Fibroblast of lung (primary cell): ENCODE data around the gene SH3GL3.

Source experiments
- CTCF ChIP-seq, 2 donors: IDR thresholded peaks in 1 of 2; conservative IDR thresholded peaks in 1 of 2; 1 replicate in 1 of 2; 2 replicates in 1 of 2; pipeline ENCODE4 v1.5.1; 2011 to 2012; ENCODE audit warnings: low read length in 2 of 2, control low read depth in 1 of 2, inconsistent platforms in 1 of 2, low read depth in 1 of 2, mild to moderate bottlenecking in 1 of 2
- EZH2 ChIP-seq: IDR thresholded peaks from 2 replicates; pipeline ENCODE4 v1.5.1; 2012; ENCODE audit warnings: low read length, control low read depth, mild to moderate bottlenecking; ENCODE audit errors: missing control alignments

DNA sequence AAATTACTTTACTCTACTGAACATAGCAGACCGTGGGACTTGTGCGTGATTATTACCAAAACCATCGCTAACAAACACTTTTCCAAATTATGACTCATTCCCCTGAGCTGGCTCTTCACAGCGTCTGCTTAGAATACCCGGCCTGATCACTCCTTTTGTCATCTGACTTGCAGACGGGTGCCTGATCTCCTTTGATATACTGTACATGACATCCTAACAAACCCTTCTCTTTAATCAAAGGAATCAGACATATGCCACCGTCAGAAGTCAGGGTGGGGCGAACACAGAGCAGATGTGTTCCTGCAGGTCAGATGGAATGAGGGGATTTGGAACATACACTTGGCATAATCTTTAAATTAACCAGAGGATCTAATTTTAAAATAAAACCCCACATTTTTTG is 48.5 kb upstream of the SH3GL3 start:
- TF ChIP-seq CTCF (conservative IDR thresholded peaks at IDR 0.05 in 1 of 2, IDR thresholded peaks at IDR 0.05 in 1 of 2; ENCODE audit: low read depth in 1 of 2, low read length in 2 of 2) = no peak
- TF ChIP-seq EZH2 = no peak
